IMR-90 (cell line): Measurements from ENCODE around the gene C10orf67. TPM values are rescaled to one million over a fixed set of nuclear protein-coding genes. Genes with fewer than 3 reads are reported as not detected.

Experiments
- ATAC-seq: fragments of 200-7000 bp; cut with Tn5 transposase; 2 replicates; pipeline ENCODE4 v1.9.1; 2020; ENCODE audit warnings: low read depth, mild to moderate bottlenecking, moderate library complexity
- BruUV-seq: library from RNA; stranded (reverse); fragments of 400-500 nt; replicated peaks from 2 replicates; lab custom pipeline; 2021; lab: Mats Ljungman, UMichigan
- CTCF ChIA-PET: fragments of 300-600 bp; formaldehyde crosslinking; extraction: SDS; loops from one replicate; lab custom pipeline; 2021; ENCODE audit warnings: antibody characterized with exemption; lab: Yijun Ruan, JAX
- POLR2A ChIA-PET: fragments of 300-600 bp; sonication (Branson Sonifier 250); formaldehyde crosslinking; loops from one replicate; lab custom pipeline; 2022; ENCODE audit warnings: antibody characterized with exemption; ENCODE audit not compliant: unreplicated experiment; lab: Charles Lee
- DNase-seq: peaks from one replicate; pipeline ENCODE4 v3.0.0; 2013
- H2AFZ ChIP-seq: replicated peaks from 2 replicates; pipeline ENCODE3; 2013; ENCODE audit warnings: low read length, mild to moderate bottlenecking; ENCODE audit not compliant: poor library complexity
- H2AK5ac ChIP-seq: 2 replicates; pipeline ENCODE4 v1.6.1; 2013; ENCODE audit warnings: low read depth, low read length, inconsistent platforms
- H2AK9ac ChIP-seq: replicated peaks from 2 replicates; pipeline ENCODE3; 2013; ENCODE audit warnings: mild to moderate bottlenecking, low read depth, low read length, moderate library complexity; ENCODE audit not compliant: poor library complexity
- H2BK120ac ChIP-seq: 2 replicates; pipeline ENCODE4 v1.6.1; 2013; ENCODE audit warnings: low read depth, low read length, inconsistent platforms
- H2BK15ac ChIP-seq: 3 replicates; pipeline ENCODE4 v1.6.1; 2013; ENCODE audit warnings: low read depth, low read length, inconsistent platforms
- H2BK20ac ChIP-seq: 2 replicates; pipeline ENCODE4 v1.6.1; 2013; ENCODE audit warnings: low read depth, mild to moderate bottlenecking, inconsistent platforms, low read length, moderate library complexity
- H2BK5ac ChIP-seq: 2 replicates; pipeline ENCODE4 v1.6.1; 2013; ENCODE audit warnings: mild to moderate bottlenecking, low read depth, low read length, inconsistent platforms; ENCODE audit not compliant: poor library complexity, severe bottlenecking
- H3K14ac ChIP-seq: replicated peaks from 2 replicates; pipeline ENCODE4 v1.6.1; 2013; ENCODE audit warnings: low read depth, low read length, inconsistent platforms
- H3K18ac ChIP-seq: 2 replicates; pipeline ENCODE4 v1.6.1; 2013; ENCODE audit warnings: low read depth, low read length, control low read depth
- H3K23ac ChIP-seq: 2 replicates; pipeline ENCODE4 v1.6.1; 2013; ENCODE audit warnings: low read depth, low read length, inconsistent platforms
- H3K27ac ChIP-seq: 2 replicates; pipeline ENCODE4 v1.5.1; 2013; ENCODE audit warnings: mild to moderate bottlenecking, control low read depth, low read length; ENCODE audit not compliant: insufficient read depth
- H3K27me3 ChIP-seq: 2 replicates; pipeline ENCODE4 v1.6.1; 2013; ENCODE audit warnings: low read length; ENCODE audit not compliant: control insufficient read depth, insufficient read depth
- H3K36me3 ChIP-seq: 2 replicates; pipeline ENCODE4 v1.6.1; 2013; ENCODE audit warnings: low read length, mixed read lengths; ENCODE audit not compliant: control insufficient read depth, insufficient read depth
- H3K4ac ChIP-seq: 2 replicates; pipeline ENCODE4 v1.6.1; 2013; ENCODE audit warnings: low read depth, low read length, inconsistent platforms
- H3K4me1 ChIP-seq: 2 replicates; pipeline ENCODE4 v1.6.1; 2013; ENCODE audit warnings: low read length, mixed read lengths; ENCODE audit not compliant: control insufficient read depth, insufficient read depth
- H3K4me2 ChIP-seq: 2 replicates; pipeline ENCODE4 v1.6.1; 2013; ENCODE audit warnings: low read depth, mild to moderate bottlenecking, control low read depth, low read length, moderate library complexity
- H3K4me3 ChIP-seq: 2 replicates; pipeline ENCODE4 v1.5.1; 2013; ENCODE audit warnings: low read depth, mild to moderate bottlenecking, control low read depth, low read length, moderate library complexity; ENCODE audit not compliant: insufficient read depth
- H3K56ac ChIP-seq: 2 replicates; pipeline ENCODE4 v1.6.1; 2013; ENCODE audit warnings: low read length, inconsistent platforms; ENCODE audit not compliant: insufficient read depth; ENCODE audit errors: extremely low read depth
- H3K79me1 ChIP-seq, 2 experiments: 2 replicates each; pipeline ENCODE4 v1.6.1; 2013; ENCODE audit warnings: low read length in 2 of 2, inconsistent platforms in 1 of 2, low read depth in 1 of 2
- H3K9ac ChIP-seq: 2 replicates; pipeline ENCODE4 v1.6.1; 2013; ENCODE audit warnings: low read depth, low read length, control low read depth
- H3K9me1 ChIP-seq: 2 replicates; pipeline ENCODE4 v1.6.1; 2013; ENCODE audit warnings: low read length, inconsistent platforms; ENCODE audit not compliant: insufficient read depth
- H3K9me3 ChIP-seq: 2 replicates; pipeline ENCODE4 v1.6.1; 2013; ENCODE audit warnings: low read length; ENCODE audit not compliant: control insufficient read depth, insufficient read depth
- H4K20me1 ChIP-seq: 2 replicates; pipeline ENCODE4 v1.6.1; 2013; ENCODE audit warnings: low read length, inconsistent platforms; ENCODE audit not compliant: insufficient read depth
- H4K5ac ChIP-seq: 2 replicates; pipeline ENCODE4 v1.6.1; 2013; ENCODE audit warnings: mild to moderate bottlenecking, low read depth, low read length, control low read depth
- H4K8ac ChIP-seq, 2 experiments: 2 replicates each; pipeline ENCODE4 v1.6.1; 2013; ENCODE audit warnings: low read depth in 2 of 2, low read length in 2 of 2, control low read depth in 1 of 2, inconsistent platforms in 1 of 2
- H4K91ac ChIP-seq: 2 replicates; pipeline ENCODE4 v1.6.1; 2013; ENCODE audit warnings: low read depth, low read length, inconsistent platforms; ENCODE audit not compliant: insufficient read depth
- BHLHE40 ChIP-seq: fragments of 150-350 bp; IDR thresholded peaks from 2 replicates; pipeline ENCODE4 v1.6.1; 2016; ENCODE audit warnings: mild to moderate bottlenecking, low read depth, low read length
- MAFK ChIP-seq: IDR thresholded peaks from 2 replicates; pipeline ENCODE4 v1.6.1; 2012; ENCODE audit warnings: low read depth, low read length, improper control_type of control experiment
- MXI1 ChIP-seq: IDR thresholded peaks from 2 replicates; pipeline ENCODE4 v1.6.1; 2012; ENCODE audit warnings: low read depth, mild to moderate bottlenecking, low read length, moderate library complexity, borderline replicate concordance
- WGBS, 2 experiments: methylation state at CpG; one replicate each; pipeline versions ENCODE4 v1.1.5 to v1.1.7; 2013; ENCODE audit warnings: missing lambda C conversion rate in 2 of 2; ENCODE audit not compliant: insufficient read length in 1 of 2; ENCODE audit errors: extremely low coverage in 2 of 2; 5-methylcytosine and 5-hydroxymethylcytosine counted together
- dilution Hi-C: fragments of 300-500 bp; cut with HindIII; formaldehyde crosslinking; loops from one replicate; pipeline ENCODE4 v1.14.3; 2018; ENCODE audit warnings: low sequenced_read_pairs; ENCODE audit not compliant: unreplicated experiment
- in situ Hi-C: fragments of 300-500 bp; cut with MboI; formaldehyde crosslinking; loops from 3 replicates; pipeline ENCODE4 v1.14.3; 2019; ENCODE audit warnings: low sequenced_read_pairs, inconsistent platforms, mixed read lengths
- intact Hi-C: fragments of 100-400 bp; cut with micrococcal nuclease; formaldehyde crosslinking; loops from 2 replicates; pipeline ENCODE4 v1.10.0; 2022
- polyA plus RNA-seq, 3 experiments: library from polyadenylated mRNA; depleted of rRNA; stranded (reverse); fragments of >200 nt; gene quantifications; 2 replicates each; pipeline ENCODE4 v1.2.3, GENCODE V29; 2012; ENCODE audit warnings: low replicate concordance in 1 of 3
- total RNA-seq: library from RNA; depleted of rRNA; stranded (reverse); fragments of >200 nt; gene quantifications from 2 replicates; pipeline ENCODE4 v1.2.3, GENCODE V29; 2012
- TF ChIP-seq, protein P1 (sequence below): fragments of 150-350 bp; IDR thresholded peaks from 2 replicates; pipeline ENCODE4 v1.6.1; 2016; ENCODE audit warnings: low read depth, mild to moderate bottlenecking, low read length, moderate library complexity, borderline replicate concordance

The C10orf67 gene
- total and polyA plus RNA-seq, 2 of the 4 experiments (the other 2 are of a cell fraction): 0.15 to 0.18 TPM

- Histone ChIP-seq H4K20me1 (no peaks in the 10 kb centered on the region), H2AK9ac (no peak overlapping the region), H3K9ac (no peak overlapping the region), H3K23ac (no peak overlapping the region), H3K4me3 (no peak overlapping the region), H2BK15ac (no peak overlapping the region; the same call in 2 of the 3 replicates), H2AFZ (no peak overlapping the region), H3K4ac (no peak overlapping the region), H3K79me1 (no peaks in the 10 kb centered on the region), H2BK20ac (no peak overlapping the region), H3K56ac (no peak overlapping the region), H2BK5ac (no peak overlapping the region), H3K36me3 (no peaks in the 10 kb centered on the region), H3K27ac (no peak overlapping the region), H3K4me2 (no peak overlapping the region), H3K18ac (no peak overlapping the region), H4K91ac (no peak overlapping the region), H4K5ac (no peak overlapping the region), H3K27me3 (no peaks in the 10 kb centered on the region), H3K4me1 (peaks cover 4% of the 10 kb centered on the region; the same call in 1 of the 2 replicates), H3K9me1 (no peaks in the 10 kb centered on the region), H3K14ac (no peak overlapping the region), H2BK120ac (no peak overlapping the region), H3K9me3 (no peaks in the 10 kb centered on the region), H2AK5ac (no peak overlapping the region), H4K8ac (no peak overlapping the region)
- TF ChIP-seq, protein P1, sequence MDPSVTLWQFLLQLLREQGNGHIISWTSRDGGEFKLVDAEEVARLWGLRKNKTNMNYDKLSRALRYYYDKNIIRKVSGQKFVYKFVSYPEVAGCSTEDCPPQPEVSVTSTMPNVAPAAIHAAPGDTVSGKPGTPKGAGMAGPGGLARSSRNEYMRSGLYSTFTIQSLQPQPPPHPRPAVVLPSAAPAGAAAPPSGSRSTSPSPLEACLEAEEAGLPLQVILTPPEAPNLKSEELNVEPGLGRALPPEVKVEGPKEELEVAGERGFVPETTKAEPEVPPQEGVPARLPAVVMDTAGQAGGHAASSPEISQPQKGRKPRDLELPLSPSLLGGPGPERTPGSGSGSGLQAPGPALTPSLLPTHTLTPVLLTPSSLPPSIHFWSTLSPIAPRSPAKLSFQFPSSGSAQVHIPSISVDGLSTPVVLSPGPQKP: no peak
- TF ChIP-seq MXI1 (no peak), BHLHE40 (no peak), MAFK (no peak)
- CTCF ChIA-PET: no interaction called here
- no TSS peak for BruUV-seq
- POLR2A ChIA-PET: no interaction called here
- ATAC-seq (no peak), DNase-seq (no peak)
- no CpG with 5 or more reads among the region's 1 CpG for WGBS, 2 experiments
- dilution Hi-C loops (no loop called here), in situ Hi-C loops (no loop called here), intact Hi-C loops (no loop called here)
Measured at GRCh38 chr10:23337616-23338015, 7.0 kb downstream of the C10orf67 start.
